ENCODE measurements around the gene C14orf39.

The C14orf39 gene

GRCh38 chr14:60485598-60486251, at the start of gene C14orf39:
TSS of gene C14orf39 (minus strand) at chr14:60486063. CDS start at chr14:60485078, 985 bp downstream.
- DNase-seq, result no peak

- no peak for DNase-seq
Measured at GRCh38 chr14:60532442-60532841, 46.6 kb upstream of the C14orf39 start.

GRCh38 chr14:60515511-60516289, 29.8 kb upstream of the C14orf39 start:
- no peak for DNase-seq

- DNase-seq, result no peak
Measured at GRCh38 chr14:60514741-60515491, 29.1 kb upstream of the C14orf39 start.

GRCh38 chr14:60514378-60514740, 28.5 kb upstream of the C14orf39 start:
- no peak for DNase-seq

GRCh38 chr14:60512973-60513571, 27.2 kb upstream of the C14orf39 start:
- no peak for DNase-seq

- DNase-seq, result no peak
Measured at GRCh38 chr14:60512126-60512525, 26.3 kb upstream of the C14orf39 start.

- DNase-seq, result no peak
Measured at GRCh38 chr14:60510951-60511599, 25.2 kb upstream of the C14orf39 start.

- no peak for DNase-seq
Measured at GRCh38 chr14:60510254-60510950, 24.5 kb upstream of the C14orf39 start.

GRCh38 chr14:60509438-60510253, 23.8 kb upstream of the C14orf39 start:
- no peak for DNase-seq

- no peak for DNase-seq
Measured at GRCh38 chr14:60508707-60509437, 23.0 kb upstream of the C14orf39 start, which contains the start of gene SIX6. TSS of gene SIX6 (plus strand) at chr14:60509146. CDS start at chr14:60509399, 253 bp downstream.

- DNase-seq, result no peak
Measured at GRCh38 chr14:60508363-60508706, 22.5 kb upstream of the C14orf39 start.

GRCh38 chr14:60506985-60507829, 21.3 kb upstream of the C14orf39 start:
- no peak for DNase-seq

- DNase-seq, result no peak
Measured at GRCh38 chr14:60506462-60506984, 20.7 kb upstream of the C14orf39 start.

GRCh38 chr14:60506010-60506409, 20.1 kb upstream of the C14orf39 start:
- DNase-seq, result no peak

- DNase-seq, result no peak
Measured at GRCh38 chr14:60505448-60505847, 19.6 kb upstream of the C14orf39 start.

GRCh38 chr14:60502541-60502940, 16.7 kb upstream of the C14orf39 start:
- DNase-seq, result no peak

- no peak for DNase-seq
Measured at GRCh38 chr14:60495946-60496345, 10.1 kb upstream of the C14orf39 start.

GRCh38 chr14:60490270-60490669, 4.4 kb upstream of the C14orf39 start:
- DNase-seq, result no peak

All from activated CD4-positive, alpha-beta T cell treated with anti-CD3 and anti-CD28 coated beads, Interleukin-2, amount 50 U/mL, for 48 hours (primary cell).